Endothelial cell of hepatic sinusoid (primary cell): ENCODE data around the gene ANKRD33B.
"Not testable (repeated sequence)": the region's sequence is repeated elsewhere in the genome, so short reads cannot be mapped to it uniquely, and the experiment has no call there.

Experiments used
- in situ Hi-C: cut with HindIII; loops from 2 replicates; pipeline ENCODE4 v1.10.0; 2017; ENCODE audit warnings: low sequenced_read_pairs

Gene ANKRD33B

GRCh38 chr5:10563945-10564837, at the start of gene ANKRD33B:
Gene ANKRD33B (plus strand): TSS chr5:10564070. CDS start chr5:10564468, 398 bp downstream.
- in situ Hi-C loops, result no loop called here

GRCh38 chr5:10514572-10514971, 49.3 kb upstream of the ANKRD33B start:
- in situ Hi-C loops, result not testable (repeated sequence)

- in situ Hi-C loops, result no loop called here
Measured at GRCh38 chr5:10515492-10515891, 48.4 kb upstream of the ANKRD33B start.

GRCh38 chr5:10518347-10518746, 45.5 kb upstream of the ANKRD33B start:
- in situ Hi-C loops, result no loop called here

- in situ Hi-C loops, result no loop called here
Measured at GRCh38 chr5:10519729-10520128, 44.1 kb upstream of the ANKRD33B start.

- in situ Hi-C loops, result no loop called here
Measured at GRCh38 chr5:10520706-10521105, 43.2 kb upstream of the ANKRD33B start.

- in situ Hi-C loops, result no loop called here
Measured at GRCh38 chr5:10521466-10522223, 42.2 kb upstream of the ANKRD33B start.

GRCh38 chr5:10522224-10522611, 41.7 kb upstream of the ANKRD33B start:
- in situ Hi-C loops, result no loop called here

GRCh38 chr5:10524376-10525123, 39.3 kb upstream of the ANKRD33B start:
- in situ Hi-C loops, result no loop called here

GRCh38 chr5:10525124-10525495, 38.8 kb upstream of the ANKRD33B start:
- in situ Hi-C loops, result no loop called here

- in situ Hi-C loops, result no loop called here
Measured at GRCh38 chr5:10527281-10527950, 36.5 kb upstream of the ANKRD33B start.

GRCh38 chr5:10528056-10528816, 35.6 kb upstream of the ANKRD33B start:
- in situ Hi-C loops, result no loop called here

- in situ Hi-C loops, result no loop called here
Measured at GRCh38 chr5:10528827-10529226, 35.0 kb upstream of the ANKRD33B start.

- in situ Hi-C loops, result no loop called here
Measured at GRCh38 chr5:10530601-10531320, 33.1 kb upstream of the ANKRD33B start.

GRCh38 chr5:10532421-10532820, 31.4 kb upstream of the ANKRD33B start:
- in situ Hi-C loops, result no loop called here

- in situ Hi-C loops, result no loop called here
Measured at GRCh38 chr5:10533226-10533625, 30.6 kb upstream of the ANKRD33B start.

- in situ Hi-C loops, result no loop called here
Measured at GRCh38 chr5:10534561-10535530, 29.0 kb upstream of the ANKRD33B start.

- in situ Hi-C loops, result no loop called here
Measured at GRCh38 chr5:10536511-10536910, 27.4 kb upstream of the ANKRD33B start.
